Activated T-helper 17 cell treated with anti-CD3 and anti-CD28 coated beads, Interleukin-2, amount 50 U/mL, for 72 hours (primary cell): ENCODE results near the gene RPSA. TPM values are rescaled to one million over a fixed set of nuclear protein-coding genes. Genes with fewer than 3 reads are reported as not detected.
"Not testable (repeated sequence)": the region's sequence is repeated elsewhere in the genome, so short reads cannot be mapped to it uniquely, and the experiment has no call there.

ENCODE experiments used
- ATAC-seq: fragments of 150-1000 bp; cut with Tn5 transposase; replicated peaks from 2 replicates; pipeline ENCODE4 v1.10.0; 2021; ENCODE audit warnings: mild to moderate bottlenecking, moderate library complexity
- H3K27ac Mint-ChIP-seq: one replicate; pipeline ENCODE4 v1.8.0; 2022; ENCODE audit warnings: mixed read lengths
- H3K27me3 Mint-ChIP-seq: one replicate; pipeline ENCODE4 v1.8.0; 2022; ENCODE audit warnings: mixed read lengths
- H3K36me3 Mint-ChIP-seq: one replicate; pipeline ENCODE4 v1.8.0; 2022; ENCODE audit warnings: low read depth, mild to moderate bottlenecking, mixed read lengths
- H3K4me1 Mint-ChIP-seq: one replicate; pipeline ENCODE4 v1.8.0; 2022; ENCODE audit warnings: mixed read lengths
- H3K4me3 Mint-ChIP-seq: one replicate; pipeline ENCODE4 v1.8.0; 2022; ENCODE audit warnings: mild to moderate bottlenecking, mixed read lengths
- H3K9me3 Mint-ChIP-seq: one replicate; pipeline ENCODE4 v1.8.0; 2022; ENCODE audit warnings: mixed read lengths
- total RNA-seq, 2 donors: library from RNA; stranded (reverse); gene quantifications; one replicate each; pipeline ENCODE4 v1.2.3, GENCODE V29; 2022

Gene RPSA
- 1,000 to 10,000 TPM; 2,603 to 2,924 TPM for total RNA-seq

- H3K27me3 Mint-ChIP-seq = no peaks in the 10 kb centered on the region
- peak; percentile 94 for ATAC-seq
- H3K27ac Mint-ChIP-seq = peak within 1 kb of the TSS; percentile 92
Observed at GRCh38 chr3:39406368-39407258, at the start of gene RPSA. Gene RPSA, plus strand, starts transcription at chr3:39406720. Its CDS starts 934 bp downstream, at chr3:39407654.

GRCh38 chr3:39358333-39358732 lies 48.2 kb upstream of the RPSA start:
- H3K4me1 Mint-ChIP-seq = peaks cover 21% of the 10 kb centered on the region
- H3K27ac Mint-ChIP-seq = no peak overlapping the region
- H3K4me3 Mint-ChIP-seq = no peak overlapping the region
- no peak for ATAC-seq
- no peaks in the 10 kb centered on the region for H3K9me3 Mint-ChIP-seq
- H3K36me3 Mint-ChIP-seq = no peaks in the 10 kb centered on the region
- no peaks in the 10 kb centered on the region for H3K27me3 Mint-ChIP-seq

More at GRCh38 chr3:39406368-39407258, at the start of gene RPSA:
- peaks cover 54% of the 10 kb centered on the region for H3K36me3 Mint-ChIP-seq
- H3K4me3 Mint-ChIP-seq = peak within 1 kb of the TSS; percentile 83
- no peaks in the 10 kb centered on the region for H3K9me3 Mint-ChIP-seq
- peaks cover 12% of the 10 kb centered on the region for H3K4me1 Mint-ChIP-seq

- peak; percentile 95 for ATAC-seq
- Mint-ChIP-seq H3K36me3 (no peaks in the 10 kb centered on the region), H3K27me3 (no peaks in the 10 kb centered on the region), H3K4me1 (peaks cover 21% of the 10 kb centered on the region), H3K27ac (peak overlapping the region; percentile 87), H3K4me3 (peak overlapping the region; percentile 71), H3K9me3 (no peaks in the 10 kb centered on the region)
Observed at GRCh38 chr3:39361252-39361927, 45.1 kb upstream of the RPSA start.

- ATAC-seq = no peak
- no peaks in the 10 kb centered on the region for H3K36me3 Mint-ChIP-seq
- H3K4me3 Mint-ChIP-seq = peak overlapping the region; percentile 71
- no peaks in the 10 kb centered on the region for H3K9me3 Mint-ChIP-seq
- no peaks in the 10 kb centered on the region for H3K27me3 Mint-ChIP-seq
- peak overlapping the region; percentile 87 for H3K27ac Mint-ChIP-seq
- H3K4me1 Mint-ChIP-seq = peaks cover 19% of the 10 kb centered on the region
Observed at GRCh38 chr3:39362192-39362591, 44.3 kb upstream of the RPSA start.

- no peaks in the 10 kb centered on the region for H3K36me3 Mint-ChIP-seq
- H3K9me3 Mint-ChIP-seq = no peaks in the 10 kb centered on the region
- no peak overlapping the region for H3K27ac Mint-ChIP-seq
- H3K27me3 Mint-ChIP-seq = no peaks in the 10 kb centered on the region
- no peak overlapping the region for H3K4me3 Mint-ChIP-seq
- peaks cover 13% of the 10 kb centered on the region for H3K4me1 Mint-ChIP-seq
- ATAC-seq = no peak
Observed at GRCh38 chr3:39362812-39363211, 43.7 kb upstream of the RPSA start.

GRCh38 chr3:39370450-39370849 lies 36.1 kb upstream of the RPSA start:
- H3K36me3 Mint-ChIP-seq, H3K4me1 Mint-ChIP-seq, ATAC-seq, H3K4me3 Mint-ChIP-seq, H3K27me3 Mint-ChIP-seq, H3K9me3 Mint-ChIP-seq, H3K27ac Mint-ChIP-seq: not testable (repeated sequence)

GRCh38 chr3:39372833-39373232 lies 33.7 kb upstream of the RPSA start:
- Mint-ChIP-seq H3K4me3 (no peak overlapping the region), H3K27me3 (no peaks in the 10 kb centered on the region), H3K9me3 (peaks cover 4% of the 10 kb centered on the region), H3K36me3 (no peaks in the 10 kb centered on the region), H3K27ac (no peak overlapping the region), H3K4me1 (no peaks in the 10 kb centered on the region)
- no peak for ATAC-seq

- Mint-ChIP-seq H3K4me1 (no peaks in the 10 kb centered on the region), H3K36me3 (no peaks in the 10 kb centered on the region), H3K27ac (no peak overlapping the region), H3K9me3 (no peaks in the 10 kb centered on the region), H3K27me3 (no peaks in the 10 kb centered on the region), H3K4me3 (no peak overlapping the region)
- ATAC-seq = no peak
Observed at GRCh38 chr3:39376959-39377634, 29.4 kb upstream of the RPSA start.

GRCh38 chr3:39378088-39378487 lies 28.4 kb upstream of the RPSA start:
- H3K4me3 Mint-ChIP-seq = no peak overlapping the region
- no peaks in the 10 kb centered on the region for H3K27me3 Mint-ChIP-seq

GRCh38 chr3:39378957-39379777 lies 27.4 kb upstream of the RPSA start:
- no peaks in the 10 kb centered on the region for H3K27me3 Mint-ChIP-seq
- ATAC-seq = no peak
- H3K4me1 Mint-ChIP-seq = no peaks in the 10 kb centered on the region
- no peak overlapping the region for H3K4me3 Mint-ChIP-seq
- H3K36me3 Mint-ChIP-seq = peaks cover 7% of the 10 kb centered on the region
- no peaks in the 10 kb centered on the region for H3K9me3 Mint-ChIP-seq
- no peak overlapping the region for H3K27ac Mint-ChIP-seq

More at GRCh38 chr3:39378088-39378487, 28.4 kb upstream of the RPSA start:
- Mint-ChIP-seq H3K27ac (no peak overlapping the region), H3K9me3 (no peaks in the 10 kb centered on the region), H3K36me3 (peaks cover under 1% of the 10 kb centered on the region), H3K4me1 (no peaks in the 10 kb centered on the region)
- peak; percentile 82 for ATAC-seq

GRCh38 chr3:39379778-39380155 lies 26.8 kb upstream of the RPSA start:
- Mint-ChIP-seq H3K27me3 (no peaks in the 10 kb centered on the region), H3K36me3 (peaks cover 7% of the 10 kb centered on the region), H3K9me3 (no peaks in the 10 kb centered on the region), H3K27ac (no peak overlapping the region), H3K4me1 (no peaks in the 10 kb centered on the region), H3K4me3 (no peak overlapping the region)
- ATAC-seq = no peak

GRCh38 chr3:39381432-39381831 lies 25.1 kb upstream of the RPSA start:
- H3K27ac Mint-ChIP-seq = no peak overlapping the region
- H3K36me3 Mint-ChIP-seq = peaks cover 7% of the 10 kb centered on the region
- no peaks in the 10 kb centered on the region for H3K27me3 Mint-ChIP-seq
- ATAC-seq = no peak
- no peak overlapping the region for H3K4me3 Mint-ChIP-seq
- H3K9me3 Mint-ChIP-seq = no peaks in the 10 kb centered on the region
- H3K4me1 Mint-ChIP-seq = peaks cover 12% of the 10 kb centered on the region

GRCh38 chr3:39383045-39383880 lies 23.3 kb upstream of the RPSA start, which contains the start of gene SLC25A38:
Gene SLC25A38, plus strand, starts transcription at chr3:39383370. Its CDS starts 355 bp downstream, at chr3:39383725.
- Mint-ChIP-seq H3K36me3 (peaks cover 7% of the 10 kb centered on the region), H3K27me3 (no peaks in the 10 kb centered on the region), H3K4me3 (peak within 1 kb of the TSS; percentile 98), H3K4me1 (peaks cover 30% of the 10 kb centered on the region), H3K9me3 (no peaks in the 10 kb centered on the region), H3K27ac (peak within 1 kb of the TSS; percentile 99)
- peak; percentile 85 for ATAC-seq
